HG02610 (cell line): ENCODE results near the gene PDZD2.
"Not testable (repeated sequence)": the region's sequence is repeated elsewhere in the genome, so short reads cannot be mapped to it uniquely, and the experiment has no call there.

Experiments used
- ATAC-seq: cut with Tn5 transposase; IDR thresholded peaks from one replicate; pipeline ENCODE4 v1.9.1; 2021; ENCODE audit warnings: mild to moderate bottlenecking, moderate library complexity; ENCODE audit not compliant: unreplicated experiment

The PDZD2 gene

GRCh38 chr5:31962871-31963307 is 324.0 kb downstream of the PDZD2 start:
- no peak for ATAC-seq

- ATAC-seq, result no peak
These were observed 324.6 kb downstream of the PDZD2 start for GRCh38 chr5:31963358-31964006.

DNA sequence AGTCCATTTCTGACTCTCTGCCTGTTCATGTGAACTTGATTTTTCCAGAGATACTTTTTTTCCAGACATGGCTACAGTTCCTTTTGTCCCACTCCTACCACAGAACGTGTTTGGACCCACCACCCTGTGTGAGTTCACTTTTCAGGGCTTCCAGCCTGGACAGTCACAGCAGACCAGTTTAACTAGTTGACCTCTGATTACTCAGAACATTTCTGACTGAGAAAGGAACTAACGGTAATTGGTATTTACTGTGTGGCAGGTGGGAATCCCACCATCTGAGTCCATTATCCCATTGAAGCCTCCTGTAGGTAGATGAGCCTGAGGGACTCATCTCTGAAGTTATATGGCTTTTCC is 325.1 kb downstream of the PDZD2 start:
- no peak for ATAC-seq

DNA sequence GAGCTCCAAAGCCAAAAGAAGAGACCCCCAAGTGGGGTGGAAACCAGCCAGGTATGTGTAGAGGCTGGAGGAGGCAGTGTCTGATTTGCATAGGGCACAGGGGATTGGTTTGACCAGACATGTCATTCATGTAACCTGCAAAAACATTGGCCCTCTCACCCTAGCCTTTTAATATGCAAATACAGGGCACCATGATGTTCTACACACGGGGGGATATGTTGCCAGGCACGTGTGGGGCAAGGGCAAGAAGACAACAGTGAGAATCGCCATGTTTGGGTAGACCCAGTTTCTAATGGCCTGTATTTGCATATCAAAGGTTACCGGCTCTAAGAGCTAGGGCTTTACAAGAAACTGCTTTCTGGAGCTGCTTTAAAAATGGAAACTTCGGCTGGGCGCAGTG is 326.3 kb downstream of the PDZD2 start:
- no peak for ATAC-seq

DNA sequence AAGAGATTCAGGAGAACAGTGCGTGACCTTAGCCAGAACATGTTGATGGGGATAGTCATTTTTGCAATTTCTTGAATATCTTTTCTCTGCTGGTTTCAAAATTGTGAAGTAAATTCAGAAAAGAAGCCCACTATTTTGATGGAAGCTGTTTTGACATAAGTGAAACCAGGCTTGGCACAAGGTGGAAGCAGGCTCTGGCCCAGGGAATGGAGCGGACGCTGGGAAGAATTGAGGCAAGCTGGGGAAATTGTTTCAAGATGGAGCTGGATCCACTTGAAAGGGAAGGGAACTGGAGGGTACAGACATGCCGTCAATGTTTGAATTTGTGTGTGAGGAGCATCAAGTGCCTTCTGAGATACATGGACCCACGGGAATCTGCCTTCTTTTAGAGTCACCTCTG is 328.0 kb downstream of the PDZD2 start:
- ATAC-seq, result no peak

DNA sequence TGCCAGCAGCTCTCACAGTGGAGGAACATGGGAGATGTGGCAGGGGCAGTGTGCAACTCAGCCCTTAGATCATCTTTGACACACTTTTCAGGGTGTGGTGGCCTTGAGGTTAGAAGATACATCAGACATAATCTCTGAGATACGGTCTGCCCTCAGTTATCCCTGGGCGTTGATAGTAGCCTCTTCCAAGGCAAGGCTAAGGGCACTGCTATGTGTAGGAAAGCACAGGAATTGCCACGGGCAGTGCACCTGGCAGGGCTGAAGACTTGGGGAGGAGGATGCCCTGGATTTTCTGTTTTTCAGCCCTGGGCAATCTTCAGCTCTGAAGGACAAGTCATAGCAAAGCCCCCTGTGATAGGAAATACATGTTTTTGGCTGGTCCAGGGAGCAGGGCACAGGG is 328.5 kb downstream of the PDZD2 start:
- no peak for ATAC-seq

GRCh38 chr5:31972558-31972957 is 333.6 kb downstream of the PDZD2 start:
- ATAC-seq, result no peak

- not testable (repeated sequence) for ATAC-seq
These were observed 336.3 kb downstream of the PDZD2 start for GRCh38 chr5:31975189-31975612.

- ATAC-seq, result no peak
These were observed 337.2 kb downstream of the PDZD2 start for GRCh38 chr5:31976169-31976568.

DNA sequence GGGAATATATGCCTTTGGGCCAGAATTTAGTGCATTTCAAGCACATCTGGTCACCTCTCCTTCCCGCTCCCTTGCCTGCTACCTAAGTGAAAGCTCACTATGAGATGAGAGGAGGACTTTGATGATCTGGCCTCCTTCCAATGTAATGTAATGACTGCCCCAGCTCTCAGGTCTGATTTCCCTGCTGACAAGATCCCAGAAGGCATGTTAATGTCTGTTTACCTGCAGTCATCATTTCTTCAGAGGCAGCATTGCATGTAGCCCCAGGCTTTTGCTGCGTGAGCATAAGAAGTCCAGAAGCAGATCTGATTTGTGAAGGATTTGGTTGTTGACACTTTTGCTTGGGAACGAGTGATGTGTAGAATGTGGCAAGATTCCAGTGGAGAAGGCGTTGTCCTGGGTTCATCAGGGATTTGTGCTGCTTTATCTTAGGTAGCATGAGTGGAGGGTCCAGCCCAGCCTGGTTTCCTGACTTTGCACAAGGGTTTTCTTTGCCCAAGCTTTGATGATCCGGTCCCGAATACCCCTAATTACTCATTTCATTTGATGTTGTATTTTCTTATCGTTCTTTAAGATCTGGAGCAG is 342.5 kb downstream of the PDZD2 start:
- no peak for ATAC-seq

GRCh38 chr5:31982027-31982426 is 343.1 kb downstream of the PDZD2 start:
- no peak for ATAC-seq

GRCh38 chr5:31982621-31983020 is 343.7 kb downstream of the PDZD2 start:
- no peak for ATAC-seq

DNA sequence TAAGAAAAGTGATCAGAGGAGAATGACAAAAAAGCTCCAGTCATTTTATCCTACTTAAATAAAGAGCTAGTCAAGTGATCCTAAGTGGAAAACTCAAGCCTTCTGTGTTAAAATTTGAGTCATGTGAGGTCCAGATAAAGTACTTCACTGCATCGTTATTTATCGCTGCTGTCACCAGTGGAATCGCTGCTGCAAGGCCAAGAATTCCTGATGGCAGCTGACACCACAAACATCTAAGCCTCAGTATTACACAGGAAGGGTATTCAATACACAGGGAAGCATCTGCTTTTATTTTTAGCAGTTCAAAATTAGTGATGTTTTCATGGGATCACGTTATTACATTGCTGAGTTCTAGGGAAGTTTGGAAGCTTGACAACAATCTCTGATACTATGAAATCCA is 344.9 kb downstream of the PDZD2 start:
- no peak for ATAC-seq

- ATAC-seq, result no peak
These were observed 345.8 kb downstream of the PDZD2 start for GRCh38 chr5:31984691-31985090.

DNA sequence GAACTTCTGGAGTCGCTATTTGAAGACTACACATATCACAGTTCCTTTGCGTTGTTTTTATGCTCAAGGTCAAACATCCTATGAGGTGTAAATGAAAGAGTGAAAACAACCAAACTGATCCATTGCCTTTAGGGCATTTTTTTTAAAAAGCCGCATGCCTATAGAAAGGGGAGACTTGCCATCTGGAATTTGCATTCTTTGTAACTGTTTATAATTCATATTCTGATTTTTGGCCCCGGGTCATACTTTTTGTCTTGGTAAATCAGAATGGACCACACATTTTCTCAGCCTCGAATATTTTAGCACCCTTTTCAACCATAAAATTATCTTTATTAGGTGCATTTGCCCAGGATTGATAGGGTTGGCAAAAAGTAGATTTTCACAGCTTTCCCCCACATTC is 347.2 kb downstream of the PDZD2 start:
- ATAC-seq, result no peak

GRCh38 chr5:31987985-31988710 is 349.2 kb downstream of the PDZD2 start:
- no peak for ATAC-seq

DNA sequence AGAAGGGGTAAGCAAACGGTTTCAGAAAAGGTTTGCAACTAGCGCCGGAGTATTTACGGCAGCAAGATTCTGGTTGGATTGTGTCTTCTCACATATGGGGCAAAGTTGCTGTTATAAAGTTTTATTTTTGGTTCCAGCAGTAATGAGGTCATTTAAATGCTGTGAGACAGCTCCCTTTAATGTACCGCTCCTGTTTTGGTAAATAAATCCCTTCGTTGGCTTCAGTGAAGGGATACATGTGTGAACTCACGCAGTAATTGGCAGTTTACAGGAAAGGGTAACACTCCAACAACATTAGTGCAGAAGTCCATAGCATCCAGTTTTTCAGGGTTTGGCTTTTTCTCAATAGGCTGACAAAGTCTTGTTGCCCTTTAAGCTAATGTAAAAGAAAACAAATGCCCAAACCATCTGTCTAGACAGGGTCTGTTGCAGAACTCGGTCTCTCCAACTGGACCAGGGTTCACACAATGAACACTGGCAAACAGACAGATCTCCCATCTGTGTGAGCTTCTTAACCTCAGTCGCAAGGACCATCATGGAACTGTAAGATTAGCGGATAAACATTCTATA is 351.2 kb downstream of the PDZD2 start:
- no peak for ATAC-seq

GRCh38 chr5:31990701-31991110 is 351.8 kb downstream of the PDZD2 start:
- ATAC-seq, result no peak

- ATAC-seq, result no peak
These were observed 353.4 kb downstream of the PDZD2 start for GRCh38 chr5:31992377-31992776.

DNA sequence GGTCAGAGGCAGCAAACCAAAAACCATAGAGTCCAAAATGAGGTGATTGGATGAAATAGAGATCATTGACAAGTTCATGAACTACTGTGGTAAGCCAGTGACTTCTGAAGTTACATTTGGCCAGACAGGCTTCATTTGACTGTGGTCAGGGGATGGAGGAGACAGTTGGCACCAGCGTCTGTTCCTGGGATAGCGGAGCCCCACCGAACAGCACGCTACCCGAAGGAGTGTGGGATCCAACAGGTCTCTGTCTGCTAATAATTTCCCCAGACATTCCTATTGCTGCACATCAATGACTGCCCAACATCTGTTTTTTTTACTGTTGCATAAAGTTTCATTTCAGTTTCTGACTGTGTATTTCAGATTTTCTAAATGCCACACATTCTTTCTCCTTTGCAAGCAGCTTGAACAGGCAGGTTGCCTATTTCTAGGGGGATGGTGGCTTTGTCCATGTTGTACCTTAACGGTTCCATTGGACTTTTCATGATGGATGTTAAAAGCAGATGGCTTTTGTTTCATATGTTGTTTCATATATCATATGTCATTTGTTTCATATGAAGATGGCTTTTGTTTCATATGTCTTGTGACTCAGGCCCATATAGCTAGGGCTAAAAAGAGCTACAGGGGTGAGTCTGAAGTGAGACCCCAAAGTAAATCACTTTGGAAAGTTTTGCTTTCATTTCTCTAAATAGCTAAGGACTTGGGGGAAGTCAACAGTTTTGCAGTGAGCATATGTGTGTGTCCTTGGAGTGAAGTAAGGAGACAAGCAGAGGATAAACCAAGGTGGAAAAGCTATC is 354.4 kb downstream of the PDZD2 start:
- no peak for ATAC-seq

GRCh38 chr5:31995006-31995405 is 356.1 kb downstream of the PDZD2 start:
- no peak for ATAC-seq
